Subcutaneous adipose tissue (tissue), 4 donors: Measurements from ENCODE around the gene RAP1GAP. TPM values are rescaled to one million over a fixed set of nuclear protein-coding genes. Genes with fewer than 3 reads are reported as not detected.

Experiments
- CTCF ChIP-seq: fragments of 450-650 bp; IDR thresholded peaks from one replicate; pipeline ENCODE4 v1.5.1; 2016; ENCODE audit warnings: low read depth, mild to moderate bottlenecking, control low read depth, antibody characterized with exemption, moderate library complexity
- total RNA-seq, 4 donors: library from RNA; depleted of rRNA; stranded (reverse); fragments of >200 nt; gene quantifications; one replicate each; pipeline ENCODE4 v1.1.0, GENCODE V29; 2016

Gene RAP1GAP
- total RNA-seq, 4 donors from 2014 or later = 0.17 to 0.22 TPM; not detected in 2

GRCh38 chr1:21616372-21616771, 52.8 kb downstream of the RAP1GAP start:
- no peak for TF ChIP-seq CTCF

- no peak for TF ChIP-seq CTCF
Observed at GRCh38 chr1:21614419-21615115, 54.6 kb downstream of the RAP1GAP start.

- TF ChIP-seq CTCF = no peak
Observed at GRCh38 chr1:21613072-21613867, 55.9 kb downstream of the RAP1GAP start.

GRCh38 chr1:21612057-21612456, 57.1 kb downstream of the RAP1GAP start:
- no peak for TF ChIP-seq CTCF

- no peak for TF ChIP-seq CTCF
Observed at GRCh38 chr1:21610989-21611785, 58.0 kb downstream of the RAP1GAP start.

- no peak for TF ChIP-seq CTCF
Observed at GRCh38 chr1:21610027-21610426, 59.1 kb downstream of the RAP1GAP start.

GRCh38 chr1:21608798-21609197, 60.4 kb downstream of the RAP1GAP start:
- TF ChIP-seq CTCF = no peak
